OCI-LY7 (cell line): ENCODE measurements around the gene UBALD1. TPM values are rescaled to one million over a fixed set of nuclear protein-coding genes. Genes with fewer than 3 reads are reported as not detected.

Experiments used
- Bru-seq: library from RNA; stranded (reverse); fragments of 400-500 nt; gene quantifications from one replicate; lab custom pipeline; 2021; lab: Mats Ljungman, UMichigan
- BruChase-seq, 2 experiments: library from RNA; stranded (reverse); fragments of 400-500 nt; gene quantifications; one replicate each; lab custom pipeline; 2021; lab: Mats Ljungman, UMichigan
- BruUV-seq: library from RNA; stranded (reverse); fragments of 400-500 nt; replicated peaks from 2 replicates; lab custom pipeline; 2021; lab: Mats Ljungman, UMichigan
- CTCF ChIA-PET: fragments of 300-600 bp; sonication (Branson Sonifier 250); formaldehyde crosslinking; loops from one replicate; lab custom pipeline; 2022; ENCODE audit warnings: antibody characterized with exemption; ENCODE audit not compliant: unreplicated experiment; lab: Charles Lee
- POLR2A ChIA-PET: fragments of 300-600 bp; sonication (Branson Sonifier 250); formaldehyde crosslinking; loops from one replicate; lab custom pipeline; 2022; ENCODE audit warnings: antibody characterized with exemption; lab: Charles Lee
- DNase-seq: peaks from one replicate; pipeline ENCODE4 v3.0.0-alpha.2; 2015; ENCODE audit warnings: low spot score
- H2AFZ ChIP-seq: fragments of 200-600 bp; sonication (generic), shearing (Covaris generic); 2 replicates; pipeline ENCODE4 v1.6.1; 2014; ENCODE audit warnings: mild to moderate bottlenecking, antibody characterized with exemption, low read length, moderate library complexity
- H3K27ac ChIP-seq: fragments of 200-600 bp; sonication (generic); 2 replicates; pipeline ENCODE4 v1.5.1; 2014; ENCODE audit warnings: mixed run types, low read depth, mild to moderate bottlenecking, moderate library complexity, low read length, inconsistent platforms; ENCODE audit not compliant: poor library complexity, severe bottlenecking
- H3K36me3 ChIP-seq: fragments of 200-600 bp; sonication (generic); 2 replicates; pipeline ENCODE4 v1.6.1; 2014; ENCODE audit warnings: mild to moderate bottlenecking, antibody characterized with exemption, low read length, moderate library complexity, mixed read lengths; ENCODE audit not compliant: insufficient read depth
- H3K4me1 ChIP-seq: fragments of 200-600 bp; sonication (generic); 2 replicates; pipeline ENCODE4 v1.5.1; 2014; ENCODE audit warnings: mild to moderate bottlenecking, low read length; ENCODE audit not compliant: insufficient read depth, poor library complexity, severe bottlenecking
- H3K4me2 ChIP-seq: fragments of 200-600 bp; sonication (generic); 2 replicates; pipeline ENCODE4 v1.6.1; 2014; ENCODE audit warnings: mild to moderate bottlenecking, low read length
- H3K4me3 ChIP-seq: fragments of 200-600 bp; sonication (generic); 2 replicates; pipeline ENCODE4 v1.5.1; 2014; ENCODE audit warnings: mild to moderate bottlenecking, low read depth, low read length; ENCODE audit not compliant: poor library complexity, severe bottlenecking
- H3K79me2 ChIP-seq: fragments of 200-600 bp; sonication (generic); 2 replicates; pipeline ENCODE4 v1.6.1; 2016; ENCODE audit warnings: low read depth, mild to moderate bottlenecking, low read length, moderate library complexity, mixed read lengths; ENCODE audit not compliant: insufficient read depth
- H3K9me2 ChIP-seq: fragments of 200-600 bp; sonication (generic); 2 replicates; pipeline ENCODE4 v1.6.1; 2016; ENCODE audit warnings: mild to moderate bottlenecking, low read length, mixed read lengths; ENCODE audit not compliant: insufficient read depth
- H3K9me3 ChIP-seq: fragments of 200-600 bp; sonication (generic); 2 replicates; pipeline ENCODE4 v1.6.1; 2014; ENCODE audit warnings: mild to moderate bottlenecking, mixed run types, low read length, mixed read lengths
- H4K20me1 ChIP-seq: fragments of 200-600 bp; sonication (generic); 2 replicates; pipeline ENCODE4 v1.6.1; 2014; ENCODE audit warnings: mild to moderate bottlenecking, antibody characterized with exemption, low read length, moderate library complexity, mixed read lengths; ENCODE audit not compliant: insufficient read depth
- CTCF ChIP-seq: fragments of 200-600 bp; sonication (generic); conservative IDR thresholded peaks from 2 replicates; pipeline ENCODE4 v1.5.1; 2014; ENCODE audit warnings: mild to moderate bottlenecking, antibody characterized with exemption, low read length, moderate library complexity, mixed read lengths
- EZH2phosphoT487 ChIP-seq: fragments of 200-600 bp; sonication (generic); IDR thresholded peaks from 2 replicates; pipeline ENCODE4 v1.6.1; 2018; ENCODE audit warnings: low read depth, borderline replicate concordance, mild to moderate bottlenecking, mixed run types, antibody characterized with exemption, low read length, moderate library complexity, mixed read lengths
- intact Hi-C: fragments of 100-400 bp; cut with micrococcal nuclease; formaldehyde crosslinking; loops from one replicate; pipeline ENCODE4 v1.10.0; 2022; ENCODE audit not compliant: unreplicated experiment
- long read RNA-seq: library from polyadenylated mRNA; stranded (forward); transcript quantifications from one replicate; pipeline ENCODE4 v2.0.0, GENCODE V29; 2022
- total RNA-seq, 2 experiments: library from RNA; depleted of rRNA in 1 of 2; stranded (reverse); fragments of >200 nt in 1 of 2; shearing (Covaris generic) in 1 of 2; gene quantifications; 2 replicates each; pipeline ENCODE4 v1.2.3, GENCODE V29; 2014 to 2022

The UBALD1 gene
- total RNA-seq (2014; rRNA removed; shearing (Covaris generic)): 11.1 and 12.6 TPM in 2 replicates
- total RNA-seq (2022): 34.1 and 34.9 TPM in 2 replicates
- percentile 48 among the genes with signal in this experiment for Bru-seq, nascent RNA
- BruChase-seq, experiment 1, labeled RNA remaining after a 6-hour chase: percentile 54 among the genes with signal in this experiment
- BruChase-seq, experiment 2, labeled RNA remaining after a 2-hour chase: percentile 65 among the genes with signal in this experiment
- long read RNA-seq, transcript UBALD1-201 (3 exons, 1,413 nt): major isoform, 16 of 23 reads
- long read RNA-seq, partial matches to known transcripts: 3 of 23 reads
- long read RNA-seq, other reads (novel, unspliced or antisense): 2 of 23 reads

DNA sequence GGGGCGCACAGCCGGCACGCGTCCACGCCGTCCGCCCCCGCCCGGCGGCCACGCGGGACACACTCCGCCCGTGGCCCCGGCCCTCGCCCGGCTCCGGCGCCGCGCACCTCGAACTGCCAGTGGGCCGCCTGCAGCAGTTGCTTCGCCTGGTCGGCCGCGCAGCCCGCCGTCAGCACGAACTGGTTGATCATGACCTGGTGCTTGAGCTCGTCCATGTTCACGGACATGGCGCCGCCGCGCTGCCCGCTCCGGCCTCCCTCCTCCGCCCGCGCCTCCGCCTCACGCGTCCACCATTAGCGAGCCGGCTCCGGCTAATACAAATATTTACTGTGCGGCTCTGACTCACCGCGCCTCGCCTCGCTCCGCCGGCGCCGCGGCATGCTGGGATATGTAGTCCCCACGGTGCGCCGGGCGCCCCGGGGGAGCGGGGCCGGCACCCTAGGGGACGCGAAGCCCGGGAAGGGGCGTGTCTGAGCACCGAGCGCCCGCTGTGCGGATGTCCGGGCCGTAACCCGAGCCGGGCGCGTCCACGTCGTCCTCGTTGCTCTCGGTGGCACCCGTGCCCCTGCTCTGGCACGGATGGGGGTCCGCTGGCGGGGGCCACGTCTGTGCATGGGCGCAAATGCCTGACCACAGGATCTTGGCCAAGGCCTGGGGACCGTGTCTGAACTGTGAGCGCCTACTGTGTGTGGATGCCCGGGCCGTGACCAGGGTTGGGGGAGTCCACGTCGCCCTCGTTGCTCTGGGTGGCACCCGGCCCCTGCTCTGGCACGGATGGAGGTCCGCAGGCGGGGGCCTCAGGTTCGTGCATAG is at the start of gene UBALD1:
Gene UBALD1, minus strand, starts transcription at position 318 of the 813 bp plus-strand sequence. Its CDS starts 91 bp downstream, at position 227.
- peak within 1 kb of the TSS; percentile 77 for H2AFZ ChIP-seq
- no TSS peak for BruUV-seq
- no peaks in the 10 kb centered on the region for H3K9me2 ChIP-seq
- H3K36me3 ChIP-seq: no peaks in the 10 kb centered on the region
- POLR2A ChIA-PET: interaction anchor here (1.1 kb wide), 1 partner anchor 10 kb away, joined by 3 read pairs; the partner anchor contains the start of gene MGRN1
- H3K4me2 ChIP-seq: peak within 1 kb of the TSS; percentile 88
- H3K27ac ChIP-seq: peak within 1 kb of the TSS; percentile 77
- peaks cover 6% of the 10 kb centered on the region; the same call in 1 of the 2 replicates for H3K79me2 ChIP-seq
- peak; percentile 91 for DNase-seq
- TF ChIP-seq CTCF: no peak
- TF ChIP-seq EZH2phosphoT487: no peak
- H4K20me1 ChIP-seq: no peaks in the 10 kb centered on the region
- no peaks in the 10 kb centered on the region for H3K9me3 ChIP-seq
- intact Hi-C loops: loop anchor here (10.0 kb wide), 2 partner anchors 150 to 200 kb away; partner anchors contain the start of genes CORO7 and ZNF500
- H3K4me1 ChIP-seq: peaks cover 44% of the 10 kb centered on the region
- peak within 1 kb of the TSS; percentile 91 for H3K4me3 ChIP-seq
- CTCF ChIA-PET: no interaction called here

- no peak overlapping the region for H3K4me2 ChIP-seq
- intact Hi-C loops: no loop called here
- POLR2A ChIA-PET: no interaction called here
Observed at GRCh38 chr16:4663777-4664465, 49.2 kb upstream of the UBALD1 start.

More at GRCh38 chr16:4663777-4664465, 49.2 kb upstream of the UBALD1 start:
- no TSS peak for BruUV-seq
- H4K20me1 ChIP-seq: no peaks in the 10 kb centered on the region
- H2AFZ ChIP-seq: no peak overlapping the region
- H3K4me3 ChIP-seq: no peak overlapping the region
- H3K9me2 ChIP-seq: no peaks in the 10 kb centered on the region
- no peak overlapping the region for H3K27ac ChIP-seq
- TF ChIP-seq EZH2phosphoT487 (no peak), CTCF (no peak)
- no peak for DNase-seq
- no peaks in the 10 kb centered on the region for H3K9me3 ChIP-seq
- H3K36me3 ChIP-seq: peaks cover 26% of the 10 kb centered on the region
- CTCF ChIA-PET: no interaction called here
- no peaks in the 10 kb centered on the region for H3K4me1 ChIP-seq
- no peaks in the 10 kb centered on the region for H3K79me2 ChIP-seq
